GM20000 (cell line): Measurements from ENCODE around the gene RNASE12.

Source experiments
- DNase-seq: peaks from one replicate; pipeline ENCODE4 v3.0.0; 2012; ENCODE audit warnings: low spot score
- CTCF ChIP-seq: IDR thresholded peaks from 2 replicates; pipeline ENCODE4 v1.5.1; 2012; ENCODE audit warnings: mild to moderate bottlenecking, control low read depth; ENCODE audit errors: extremely low read depth, missing control alignments

The RNASE12 gene

GRCh38 chr14:20611277-20611676 is 20.1 kb upstream of the RNASE12 start:
- TF ChIP-seq CTCF, result no peak
- no peak for DNase-seq

- DNase-seq, result peak; percentile 62
- no peak for TF ChIP-seq CTCF
Observed at GRCh38 chr14:20610002-20610765, 19.0 kb upstream of the RNASE12 start.

- TF ChIP-seq CTCF, result peak; percentile 84
- DNase-seq, result peak; percentile 79
Observed at GRCh38 chr14:20609215-20610001, 18.2 kb upstream of the RNASE12 start.

GRCh38 chr14:20608383-20609110 is 17.4 kb upstream of the RNASE12 start:
- DNase-seq, result no peak
- TF ChIP-seq CTCF, result no peak

- DNase-seq, result no peak
- TF ChIP-seq CTCF, result no peak
Observed at GRCh38 chr14:20607617-20608016, 16.4 kb upstream of the RNASE12 start.

- TF ChIP-seq CTCF, result no peak
Observed at GRCh38 chr14:20606902-20607242, 15.7 kb upstream of the RNASE12 start.

More at GRCh38 chr14:20606902-20607242, 15.7 kb upstream of the RNASE12 start:
- DNase-seq, result no peak
